GM12873 (cell line): ENCODE results near the gene RANBP17.

Experiments
- TF ChIP-seq, protein P1 (sequence below): IDR thresholded peaks from 2 replicates; pipeline ENCODE4 v1.5.1; 2012; ENCODE audit warnings: low read depth, mild to moderate bottlenecking, moderate library complexity, low read length, control low read depth; ENCODE audit not compliant: insufficient read depth; ENCODE audit errors: missing control alignments

Gene RANBP17

DNA sequence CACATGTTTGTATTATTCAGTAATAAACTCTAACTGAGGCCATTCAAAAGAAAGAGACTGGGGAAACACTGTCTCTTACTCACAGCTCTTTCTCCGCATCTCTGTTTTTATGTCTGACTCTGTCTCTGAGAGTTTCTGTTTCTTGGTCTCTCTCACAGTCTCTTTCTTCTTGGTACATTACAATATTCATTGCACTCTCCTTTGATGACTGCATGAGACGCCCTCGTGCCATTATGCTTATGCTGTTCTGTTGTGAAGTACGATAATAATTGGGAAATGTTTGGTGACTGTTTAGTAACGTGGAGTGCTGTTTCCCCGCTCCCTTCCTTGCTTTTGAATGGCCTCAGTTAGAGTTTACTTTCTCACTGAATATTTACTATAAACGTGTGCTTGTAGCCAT lies 421.9 kb downstream of the RANBP17 start:
- TF ChIP-seq, protein P1, sequence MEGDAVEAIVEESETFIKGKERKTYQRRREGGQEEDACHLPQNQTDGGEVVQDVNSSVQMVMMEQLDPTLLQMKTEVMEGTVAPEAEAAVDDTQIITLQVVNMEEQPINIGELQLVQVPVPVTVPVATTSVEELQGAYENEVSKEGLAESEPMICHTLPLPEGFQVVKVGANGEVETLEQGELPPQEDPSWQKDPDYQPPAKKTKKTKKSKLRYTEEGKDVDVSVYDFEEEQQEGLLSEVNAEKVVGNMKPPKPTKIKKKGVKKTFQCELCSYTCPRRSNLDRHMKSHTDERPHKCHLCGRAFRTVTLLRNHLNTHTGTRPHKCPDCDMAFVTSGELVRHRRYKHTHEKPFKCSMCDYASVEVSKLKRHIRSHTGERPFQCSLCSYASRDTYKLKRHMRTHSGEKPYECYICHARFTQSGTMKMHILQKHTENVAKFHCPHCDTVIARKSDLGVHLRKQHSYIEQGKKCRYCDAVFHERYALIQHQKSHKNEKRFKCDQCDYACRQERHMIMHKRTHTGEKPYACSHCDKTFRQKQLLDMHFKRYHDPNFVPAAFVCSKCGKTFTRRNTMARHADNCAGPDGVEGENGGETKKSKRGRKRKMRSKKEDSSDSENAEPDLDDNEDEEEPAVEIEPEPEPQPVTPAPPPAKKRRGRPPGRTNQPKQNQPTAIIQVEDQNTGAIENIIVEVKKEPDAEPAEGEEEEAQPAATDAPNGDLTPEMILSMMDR, result no peak

GRCh38 chr5:171285465-171285864 lies 423.6 kb downstream of the RANBP17 start:
- TF ChIP-seq, protein P1, result no peak

DNA sequence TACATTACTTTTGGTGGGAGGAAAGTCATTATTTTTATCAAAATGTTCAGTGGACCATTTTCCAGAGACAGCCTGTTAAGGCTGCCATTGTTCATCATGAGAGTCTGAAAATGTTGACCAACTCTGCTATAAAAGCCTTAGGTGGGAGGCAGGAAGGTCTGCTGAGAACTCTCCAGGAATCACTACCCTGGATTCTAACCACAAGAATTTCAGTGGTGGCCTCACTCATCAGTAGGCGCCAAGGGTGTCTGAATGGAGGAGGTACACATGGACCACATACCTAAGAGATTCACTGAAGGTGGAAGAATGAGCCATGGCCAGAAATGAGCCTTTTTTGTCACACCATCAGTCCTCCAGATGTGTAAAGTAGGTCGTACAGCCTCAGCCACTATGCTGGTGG lies 426.2 kb downstream of the RANBP17 start:
- TF ChIP-seq, protein P1, result no peak

DNA sequence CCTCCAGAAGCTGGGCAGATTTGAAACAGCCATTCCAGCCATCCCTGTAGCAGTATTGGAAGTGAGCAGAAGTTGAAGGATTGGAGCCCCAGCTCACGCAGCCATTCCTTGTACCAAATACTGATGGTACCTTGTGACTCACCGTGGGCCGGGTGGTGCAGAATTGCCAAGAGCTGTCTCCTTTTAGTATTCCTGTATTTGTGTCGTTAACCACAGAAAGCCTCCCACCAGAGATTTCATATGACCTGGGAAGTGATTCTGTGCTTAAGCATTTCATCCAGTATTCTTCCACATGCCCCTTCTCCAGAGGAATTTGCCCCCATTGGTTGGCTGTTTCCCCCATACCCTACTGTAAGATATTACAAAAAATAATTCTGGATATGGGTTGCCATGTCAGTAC lies 429.6 kb downstream of the RANBP17 start:
- TF ChIP-seq, protein P1, result no peak

DNA sequence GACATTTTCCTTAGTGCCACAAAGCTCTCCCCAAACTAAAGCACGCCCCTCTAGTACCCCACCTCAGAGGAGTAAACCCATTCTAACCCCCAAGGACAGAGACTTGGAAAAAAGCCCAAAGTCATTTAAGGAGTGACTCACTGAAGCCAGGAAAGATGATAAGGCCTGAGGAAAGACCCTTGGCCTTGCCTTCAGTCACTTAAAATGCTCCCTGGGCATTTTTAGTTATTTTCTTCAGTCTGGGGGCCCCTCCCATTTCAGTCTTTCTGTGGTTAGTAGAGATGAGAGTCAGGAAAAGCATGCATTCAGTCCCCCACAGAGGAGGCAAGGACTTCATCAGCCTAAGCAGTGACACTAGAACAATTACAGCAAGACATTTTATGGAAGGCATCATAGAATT lies 433.5 kb downstream of the RANBP17 start:
- TF ChIP-seq, protein P1, result no peak

- TF ChIP-seq, protein P1, result no peak
Measured at GRCh38 chr5:171295801-171296200, 434.0 kb downstream of the RANBP17 start.

DNA sequence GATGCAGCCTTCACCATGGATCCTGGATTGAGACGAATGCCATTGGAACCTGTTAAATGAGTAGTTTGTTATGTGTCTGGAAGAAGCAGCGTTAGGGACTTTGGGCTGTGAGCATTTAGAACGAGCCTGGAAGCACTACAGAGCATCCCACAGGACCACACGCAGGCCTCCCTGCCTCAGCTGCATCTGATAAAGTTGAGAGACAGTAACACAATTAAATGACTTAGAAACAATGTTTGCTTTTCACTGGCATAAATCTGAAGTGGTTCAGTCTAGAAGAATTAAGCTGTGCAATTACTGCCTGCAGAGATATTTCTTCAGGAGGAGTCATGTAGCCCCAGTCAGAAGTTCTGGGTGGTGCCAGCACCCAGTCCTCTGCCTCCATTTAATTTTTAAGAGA lies 437.4 kb downstream of the RANBP17 start:
- TF ChIP-seq, protein P1, result no peak
